Nephron (organoid): ENCODE results near the gene CARNS1.

ENCODE experiments used
- H3K27ac Mint-ChIP-seq, 3 experiments: 2 replicates each; pipeline ENCODE4 v1.8.0; 2020; ENCODE audit warnings: mixed read lengths in 3 of 3, mild to moderate bottlenecking in 2 of 3, moderate library complexity in 1 of 3
- H3K27me3 Mint-ChIP-seq: 2 replicates; pipeline ENCODE4 v1.8.0; 2021; ENCODE audit warnings: low read depth, mild to moderate bottlenecking, moderate library complexity, mixed read lengths
- H3K36me3 Mint-ChIP-seq: 2 replicates; pipeline ENCODE4 v1.8.0; 2020; ENCODE audit warnings: low read depth, mixed read lengths
- H3K4me1 Mint-ChIP-seq: 2 replicates; pipeline ENCODE4 v1.8.0; 2020; ENCODE audit warnings: mixed read lengths
- H3K4me3 Mint-ChIP-seq, 3 experiments: 2 replicates each; pipeline ENCODE4 v1.8.0; 2020; ENCODE audit warnings: mild to moderate bottlenecking in 3 of 3, mixed read lengths in 3 of 3, moderate library complexity in 2 of 3
- H3K9me3 Mint-ChIP-seq: 2 replicates; pipeline ENCODE4 v1.8.0; 2020; ENCODE audit warnings: mixed read lengths
- CTCF ChIP-seq, 3 experiments: fragments of 200-600 bp; sonication (generic); IDR thresholded peaks; one replicate each; pipeline ENCODE4 v1.5.0; 2021; ENCODE audit warnings: antibody characterized with exemption in 3 of 3; ENCODE audit not compliant: unreplicated experiment in 3 of 3

Gene CARNS1

GRCh38 chr11:67468759-67469507, 53.5 kb downstream of the CARNS1 start, which contains the start of gene TMEM134:
TSS of gene TMEM134 (minus strand) at chr11:67469251. CDS start at chr11:67469192, 59 bp downstream.
- Mint-ChIP-seq H3K4me3 (peak within 1 kb of the TSS; percentile 91 to 95 (median 95)), H3K36me3 (no peaks in the 10 kb centered on the region), H3K27ac (peak within 1 kb of the TSS; percentile 89 to 93 (median 92)), H3K4me1 (peaks cover 6% of the 10 kb centered on the region), H3K27me3 (no peaks in the 10 kb centered on the region), H3K9me3 (no peaks in the 10 kb centered on the region)
- TF ChIP-seq CTCF (IDR thresholded peaks at IDR 0.05; ENCODE audit: unreplicated experiment in 3 of 3): peak; percentile 21 to 52 (median 29)

- H3K36me3 Mint-ChIP-seq: no peaks in the 10 kb centered on the region
- no peaks in the 10 kb centered on the region for H3K9me3 Mint-ChIP-seq
- peaks cover 6% of the 10 kb centered on the region for H3K4me1 Mint-ChIP-seq
- H3K4me3 Mint-ChIP-seq: peak overlapping the region; percentile 91 to 95 (median 95)
- TF ChIP-seq CTCF (IDR thresholded peaks at IDR 0.05; ENCODE audit: unreplicated experiment in 3 of 3): no peak
- H3K27me3 Mint-ChIP-seq: no peaks in the 10 kb centered on the region
- peak overlapping the region; percentile 44 to 93 (median 79) for H3K27ac Mint-ChIP-seq
Measured at GRCh38 chr11:67469508-67469811, 54.0 kb downstream of the CARNS1 start.

- TF ChIP-seq CTCF (IDR thresholded peaks at IDR 0.05; ENCODE audit: unreplicated experiment in 3 of 3): no peak
- H3K36me3 Mint-ChIP-seq: no peaks in the 10 kb centered on the region
- peak overlapping the region in 1 of 3 experiments; percentile 54 for H3K27ac Mint-ChIP-seq
- H3K4me1 Mint-ChIP-seq: peaks cover 6% of the 10 kb centered on the region
- H3K4me3 Mint-ChIP-seq: peak overlapping the region; percentile 40 to 95 (median 91)
- no peaks in the 10 kb centered on the region for H3K9me3 Mint-ChIP-seq
- no peaks in the 10 kb centered on the region for H3K27me3 Mint-ChIP-seq
Measured at GRCh38 chr11:67470337-67471002, 55.0 kb downstream of the CARNS1 start.

GRCh38 chr11:67472882-67473281, 57.4 kb downstream of the CARNS1 start:
- H3K4me3 Mint-ChIP-seq: no peak overlapping the region
- no peak overlapping the region for H3K27ac Mint-ChIP-seq
- no peaks in the 10 kb centered on the region for H3K9me3 Mint-ChIP-seq
- no peaks in the 10 kb centered on the region for H3K36me3 Mint-ChIP-seq
- H3K4me1 Mint-ChIP-seq: peaks cover under 1% of the 10 kb centered on the region
- no peaks in the 10 kb centered on the region for H3K27me3 Mint-ChIP-seq
- TF ChIP-seq CTCF (IDR thresholded peaks at IDR 0.05; ENCODE audit: unreplicated experiment in 3 of 3): no peak
